Aorta (tissue), 5 donors: ENCODE results near the gene C1orf21. TPM values are rescaled to one million over a fixed set of nuclear protein-coding genes. Genes with fewer than 3 reads are reported as not detected.
"Not testable (repeated sequence)": the region's sequence is repeated elsewhere in the genome, so short reads cannot be mapped to it uniquely, and the experiment has no call there.

Experiments used
- ATAC-seq: fragments of 200-7000 bp; cut with Tn5 transposase; one replicate; pipeline ENCODE4 v1.9.1; 2022; ENCODE audit warnings: moderate library complexity; ENCODE audit not compliant: low FRiP score
- DNase-seq, 2 donors: peaks; one replicate each; pipeline ENCODE4 v3.0.0-alpha.2; 2020
- H3K27ac ChIP-seq, 2 donors: one replicate each; pipeline ENCODE4 v1.5.1; 2013; ENCODE audit warnings: low read length in 2 of 2, mild to moderate bottlenecking in 2 of 2, moderate library complexity in 2 of 2, control low read depth in 1 of 2, inconsistent platforms in 1 of 2, low read depth in 1 of 2
- H3K27me3 ChIP-seq, 2 donors: one replicate each; pipeline ENCODE4 v1.6.1; 2013; ENCODE audit warnings: control low read depth in 1 of 2, low read length in 1 of 2, mild to moderate bottlenecking in 1 of 2, moderate library complexity in 1 of 2; ENCODE audit not compliant: insufficient read depth in 2 of 2, control insufficient read depth in 1 of 2
- H3K36me3 ChIP-seq, 2 donors: one replicate each; pipeline ENCODE4 v1.6.1; 2013; ENCODE audit warnings: control low read depth in 1 of 2, low read length in 1 of 2, mild to moderate bottlenecking in 1 of 2; ENCODE audit not compliant: insufficient read depth in 2 of 2, control insufficient read depth in 1 of 2
- H3K4me1 ChIP-seq, 2 donors: one replicate each; pipeline ENCODE4 v1.6.1; 2013; ENCODE audit warnings: low read length in 2 of 2, control low read depth in 1 of 2, mild to moderate bottlenecking in 1 of 2, moderate library complexity in 1 of 2; ENCODE audit not compliant: insufficient read depth in 2 of 2, control insufficient read depth in 1 of 2
- H3K4me3 ChIP-seq, 2 donors: one replicate each; pipeline ENCODE4 v1.5.1; 2013; ENCODE audit warnings: low read length in 2 of 2, control low read depth in 1 of 2, mild to moderate bottlenecking in 1 of 2
- H3K9me3 ChIP-seq: one replicate; pipeline ENCODE4 v1.6.1; 2013; ENCODE audit warnings: mild to moderate bottlenecking, low read length; ENCODE audit not compliant: control insufficient read depth
- WGBS, 2 donors: extraction: QIAGEN DNeasy Blood & Tissue Kit; methylation state at CpG; one replicate each; pipeline ENCODE4 v1.1.7; 2013; 5-methylcytosine and 5-hydroxymethylcytosine counted together
- intact Hi-C, 2 donors: fragments of 100-400 bp; cut with DNase I; formaldehyde crosslinking; loops; one replicate each; pipeline versions ENCODE4 v1.14.2 to v1.15.0; 2022
- polyA plus RNA-seq, 2 donors: library from polyadenylated mRNA; stranded (reverse); fragments of 200-250 nt; gene quantifications; one replicate each; pipeline ENCODE4 v1.2.3, GENCODE V29; 2013
- total RNA-seq, 2 donors: library from RNA; stranded (reverse); fragmentation: NEBNext Ultra II Directional; extraction: Animal tissue kit (Norgen Biotek cat#: 25700); gene quantifications; one replicate each; pipeline ENCODE4 v1.2.1, GENCODE V29; 2021
- donor health status: healthy with polysubstance abuse.
- donor health status: Bipolar disorder and iron deficiency.
- donor health status: DM: no; HTN: no; CAD: no.
- donor health status: DM: no; HTN: no; CAD: no.
- donor health status: DM: yes; HTN: yes; CAD: no.

Gene C1orf21
- total and polyA plus RNA-seq, 4 donors: 7.6 to 65.7 (median 42.9) TPM

- no peak overlapping the region for H3K27ac ChIP-seq
- 22 to 41% methylated on average over 1 of the region's 1 CpG for WGBS, 2 donors
- no peak for DNase-seq
- no peaks in the 10 kb centered on the region for H3K36me3 ChIP-seq
- H3K4me3 ChIP-seq: no peak overlapping the region
- H3K27me3 ChIP-seq: no peaks in the 10 kb centered on the region
- no peak for ATAC-seq
- H3K4me1 ChIP-seq: no peaks in the 10 kb centered on the region
- no peaks in the 10 kb centered on the region for H3K9me3 ChIP-seq
- intact Hi-C loops: no loop called here
Measured at GRCh38 chr1:184606786-184607185, 220.0 kb downstream of the C1orf21 start.

- Histone ChIP-seq H3K27ac (no peak overlapping the region), H3K9me3 (no peaks in the 10 kb centered on the region), H3K4me1 (no peaks in the 10 kb centered on the region), H3K4me3 (no peak overlapping the region), H3K27me3 (no peaks in the 10 kb centered on the region), H3K36me3 (no peaks in the 10 kb centered on the region)
- DNase-seq: no peak
- 96 to 98% methylated on average over 4 of the region's 4 CpGs for WGBS, 2 donors
- no peak for ATAC-seq
- intact Hi-C loops: no loop called here
Measured at GRCh38 chr1:184608581-184608980, 221.8 kb downstream of the C1orf21 start.

GRCh38 chr1:184608990-184609389, 222.2 kb downstream of the C1orf21 start:
- H3K9me3 ChIP-seq: no peaks in the 10 kb centered on the region
- H3K4me3 ChIP-seq: no peak overlapping the region
- intact Hi-C loops: no loop called here
- H3K4me1 ChIP-seq: no peaks in the 10 kb centered on the region
- DNase-seq (no peak), ATAC-seq (no peak)
- no peak overlapping the region for H3K27ac ChIP-seq
- H3K27me3 ChIP-seq: no peaks in the 10 kb centered on the region
- H3K36me3 ChIP-seq: no peaks in the 10 kb centered on the region

GRCh38 chr1:184610876-184611595, 224.2 kb downstream of the C1orf21 start:
- Histone ChIP-seq H3K4me1 (no peaks in the 10 kb centered on the region), H3K36me3 (no peaks in the 10 kb centered on the region), H3K27ac (no peak overlapping the region), H3K4me3 (no peak overlapping the region), H3K27me3 (no peaks in the 10 kb centered on the region), H3K9me3 (no peaks in the 10 kb centered on the region)
- WGBS, 2 donors: 56 to 60% methylated on average over 12 of the region's 12 CpGs
- no peak for ATAC-seq
- no peak for DNase-seq
- intact Hi-C loops: no loop called here

DNA sequence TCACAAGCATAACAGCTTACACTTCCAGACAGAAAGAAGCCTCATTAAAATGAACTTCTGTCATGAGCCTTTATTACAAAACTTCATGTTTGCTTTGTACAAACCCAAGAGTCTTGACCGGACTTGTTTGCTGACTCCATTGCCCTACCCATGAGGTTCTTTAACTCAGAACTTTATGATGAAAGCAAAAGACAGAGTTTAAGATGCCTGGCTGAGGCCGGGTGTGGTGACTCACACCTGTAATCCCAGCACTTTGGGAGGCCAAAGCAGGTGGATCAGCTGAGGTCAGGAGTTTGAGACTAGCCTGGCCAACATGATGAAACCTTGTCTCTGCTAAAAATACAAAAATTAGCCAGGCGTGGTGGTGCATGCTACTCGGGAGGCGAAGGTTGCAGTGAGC, 225.4 kb downstream of the C1orf21 start:
- intact Hi-C loops, H3K4me1 ChIP-seq, ATAC-seq, H3K4me3 ChIP-seq, H3K27ac ChIP-seq, H3K36me3 ChIP-seq, H3K9me3 ChIP-seq, H3K27me3 ChIP-seq, DNase-seq: not testable (repeated sequence)
- WGBS, 2 donors: 80 to 83% methylated on average over 5 of the region's 5 CpGs

GRCh38 chr1:184614667-184615066, 227.8 kb downstream of the C1orf21 start:
- H3K4me3 ChIP-seq: no peak overlapping the region
- 96% methylated on average over 7 of the region's 7 CpGs for WGBS, 2 donors
- DNase-seq (no peak), ATAC-seq (no peak)
- no peaks in the 10 kb centered on the region for H3K36me3 ChIP-seq
- intact Hi-C loops: no loop called here
- H3K4me1 ChIP-seq: no peaks in the 10 kb centered on the region
- no peak overlapping the region for H3K27ac ChIP-seq
- no peaks in the 10 kb centered on the region for H3K27me3 ChIP-seq
- no peaks in the 10 kb centered on the region for H3K9me3 ChIP-seq

DNA sequence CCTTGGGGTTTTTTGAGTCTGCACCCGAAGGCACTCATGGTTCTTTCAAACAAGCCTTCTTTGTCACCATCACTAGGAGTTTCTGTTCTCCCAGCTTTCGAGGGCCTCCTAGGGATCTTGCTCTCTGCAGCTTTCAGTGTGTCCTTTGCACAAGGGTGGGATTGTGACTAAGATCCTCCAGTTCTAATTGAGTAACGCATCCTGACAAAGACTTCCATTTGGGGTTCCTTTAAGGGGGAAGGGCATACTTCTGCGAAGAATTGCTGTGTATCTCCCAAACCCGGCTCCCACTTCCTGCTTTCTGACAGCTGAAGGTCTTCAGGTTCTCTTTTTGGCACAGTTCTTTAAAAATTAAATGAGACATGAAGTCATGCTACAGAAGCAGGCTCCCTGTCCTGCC, 228.5 kb downstream of the C1orf21 start:
- H3K27ac ChIP-seq: no peak overlapping the region
- DNase-seq: no peak
- no peaks in the 10 kb centered on the region for H3K9me3 ChIP-seq
- ATAC-seq: no peak
- H3K36me3 ChIP-seq: no peaks in the 10 kb centered on the region
- H3K27me3 ChIP-seq: no peaks in the 10 kb centered on the region
- intact Hi-C loops: no loop called here
- no peak overlapping the region for H3K4me3 ChIP-seq
- WGBS, 2 donors: 87 to 93% methylated on average over 5 of the region's 5 CpGs
- no peaks in the 10 kb centered on the region for H3K4me1 ChIP-seq

GRCh38 chr1:184616504-184616903, 229.7 kb downstream of the C1orf21 start:
- no peaks in the 10 kb centered on the region for H3K36me3 ChIP-seq
- no peaks in the 10 kb centered on the region for H3K4me1 ChIP-seq
- DNase-seq: no peak
- no peaks in the 10 kb centered on the region for H3K27me3 ChIP-seq
- intact Hi-C loops: no loop called here
- WGBS, 2 donors: 88 to 96% methylated on average over 6 of the region's 6 CpGs
- no peak overlapping the region for H3K27ac ChIP-seq
- H3K4me3 ChIP-seq: no peak overlapping the region
- no peaks in the 10 kb centered on the region for H3K9me3 ChIP-seq
- ATAC-seq: no peak

- Histone ChIP-seq H3K27me3 (no peaks in the 10 kb centered on the region), H3K4me3 (no peak overlapping the region), H3K9me3 (no peaks in the 10 kb centered on the region), H3K36me3 (no peaks in the 10 kb centered on the region), H3K4me1 (peaks cover 0 to 2% of the 10 kb centered on the region in 2 donors), H3K27ac (no peak overlapping the region)
- ATAC-seq (no peak), DNase-seq (no peak)
- intact Hi-C loops: no loop called here
- 96% methylated on average over 3 of the region's 3 CpGs for WGBS, 2 donors
Measured at GRCh38 chr1:184617433-184618029, 230.7 kb downstream of the C1orf21 start.
